GM12878 (cell line): ENCODE results near the gene ZSCAN23. TPM values are rescaled to one million over a fixed set of nuclear protein-coding genes. Genes with fewer than 3 reads are reported as not detected.

Source experiments
- ATF2 ChIP-seq: IDR thresholded peaks from 2 replicates; pipeline ENCODE4 v1.6.1; 2012; ENCODE audit warnings: low read length, inconsistent platforms
- BCL11A ChIP-seq: IDR thresholded peaks from 2 replicates; pipeline ENCODE4 v1.6.1; 2011; ENCODE audit warnings: low read depth, low read length
- BHLHE40 ChIP-seq, 2 experiments: fragments of 450-650 bp in 1 of 2; IDR thresholded peaks; 2 replicates each; pipeline ENCODE4 v1.6.1; 2011 to 2017; ENCODE audit warnings: low read depth in 2 of 2, borderline replicate concordance in 1 of 2, improper control_type of control experiment in 1 of 2, low read length in 1 of 2, mild to moderate bottlenecking in 1 of 2
- CBX5 ChIP-seq: sonication (generic); IDR thresholded peaks from 2 replicates; pipeline ENCODE4 v1.6.1; 2016; ENCODE audit warnings: low read depth, moderate library complexity, mild to moderate bottlenecking, inconsistent platforms
- CHD1 ChIP-seq: IDR thresholded peaks from 2 replicates; pipeline ENCODE4 v1.6.1; 2012; ENCODE audit warnings: low read depth, low read length, improper control_type of control experiment
- GATAD2B ChIP-seq: fragments of 450-650 bp; conservative IDR thresholded peaks from 2 replicates; pipeline ENCODE4 v1.6.1; 2017; ENCODE audit warnings: low read depth, mild to moderate bottlenecking, moderate library complexity
- IRF4 ChIP-seq: IDR thresholded peaks from 2 replicates; pipeline ENCODE4 v1.6.1; 2011; ENCODE audit warnings: low read depth, low read length
- MTA3 ChIP-seq: IDR thresholded peaks from 2 replicates; pipeline ENCODE4 v1.6.1; 2012; ENCODE audit warnings: low read length, inconsistent platforms, borderline replicate concordance
- MXI1 ChIP-seq: fragments of 150-350 bp; IDR thresholded peaks from 2 replicates; pipeline ENCODE4 v1.6.1; 2011; ENCODE audit warnings: low read depth, mild to moderate bottlenecking, inconsistent platforms, low read length, improper control_type of control experiment
- NFIC ChIP-seq: IDR thresholded peaks from 2 replicates; pipeline ENCODE4 v1.6.1; 2012; ENCODE audit warnings: low read depth, mild to moderate bottlenecking, inconsistent platforms, low read length, moderate library complexity
- RAD21 ChIP-seq: IDR thresholded peaks from 2 replicates; pipeline ENCODE4 v1.6.1; 2011; ENCODE audit warnings: mild to moderate bottlenecking, low read depth, low read length, moderate library complexity; ENCODE audit not compliant: insufficient read depth
- RAD51 ChIP-seq: fragments of 450-650 bp; IDR thresholded peaks from 2 replicates; pipeline ENCODE4 v1.6.1; 2016; ENCODE audit warnings: moderate library complexity, mild to moderate bottlenecking, inconsistent platforms
- SP1 ChIP-seq: IDR thresholded peaks from one replicate; pipeline ENCODE4 v1.6.1; 2011; ENCODE audit warnings: low read depth, low read length
- TCF3 ChIP-seq: IDR thresholded peaks from 2 replicates; pipeline ENCODE4 v1.6.1; 2012; ENCODE audit warnings: low read depth, mild to moderate bottlenecking, low read length, borderline replicate concordance; ENCODE audit not compliant: insufficient read depth
- USF2 ChIP-seq: IDR thresholded peaks from 2 replicates; pipeline ENCODE4 v1.6.1; 2011; ENCODE audit warnings: low read depth, low read length, improper control_type of control experiment, borderline replicate concordance
- ZNF592 ChIP-seq: fragments of 450-650 bp; IDR thresholded peaks from 2 replicates; pipeline ENCODE4 v1.6.1; 2017; ENCODE audit warnings: mild to moderate bottlenecking, moderate library complexity
- ZNF687 ChIP-seq: fragments of 450-650 bp; IDR thresholded peaks from 2 replicates; pipeline ENCODE4 v1.6.1; 2017; ENCODE audit warnings: mild to moderate bottlenecking, moderate library complexity
- ZZZ3 ChIP-seq: IDR thresholded peaks from 2 replicates; pipeline ENCODE4 v1.6.1; 2011; ENCODE audit warnings: low read depth; ENCODE audit not compliant: control insufficient read depth, insufficient read length
- polyA plus RNA-seq, 11 experiments: library from polyadenylated mRNA; depleted of rRNA in 4 of 11; unstranded in 6 of 11; stranded (reverse) in 5 of 11; fragments of >200 nt; fragmentation: Nextera tagmentation in 4 of 11; fragmentation: Illumina TruSeq in 1 of 11; extraction: Ambion mirVana in 4 of 11; extraction: Trizol in 1 of 11; gene quantifications; 1 replicate in 1 of 11; 2 replicates in 10 of 11; pipeline versions ENCODE4 v1.2.1 to v1.2.3, GENCODE V29; 2011 to 2016; ENCODE audit warnings: inconsistent platforms in 2 of 11, missing spikeins in 2 of 11, low read depth in 1 of 11
- total RNA-seq, 4 experiments: library from RNA; depleted of rRNA in 3 of 4; stranded (reverse); fragments of >200 nt in 3 of 4; fragmentation: Illumina TruSeq in 1 of 4; extraction: Trizol in 1 of 4; gene quantifications; 2 replicates each; pipeline versions ENCODE4 v1.2.1 to v1.2.3, GENCODE V29; 2013 to 2021

ZSCAN23 gene
- total and polyA plus RNA-seq, 10 of the 15 experiments (the other 5 are each of a cell fraction or from before 2014, with no cell fraction given), result 0.04 to 2.3 (median 0.84) TPM

GRCh38 chr6:28383235-28384142 is 59.8 kb downstream of the ZSCAN23 start (continued):
- TF ChIP-seq CBX5, result no peak
- TF ChIP-seq MTA3, result no peak
- TF ChIP-seq ZZZ3, result no peak
- peak; percentile 67; the same call in 1 of the 2 replicates for TF ChIP-seq IRF4
- TF ChIP-seq RAD21, result peak; percentile 49
- no peak; the same call in 1 of the 2 replicates for TF ChIP-seq USF2
- TF ChIP-seq ZNF687, result peak; percentile 63
- 0 out of 2 replicates have a peak, but pooled peaks have one; percentile 46 for TF ChIP-seq ZNF592
- TF ChIP-seq BHLHE40 (IDR thresholded peaks at IDR 0.05; ENCODE audit: borderline replicate concordance in 1 of 2, low read depth in 2 of 2, low read length in 1 of 2), result peak; percentile 100
- no peak for TF ChIP-seq NFIC
- TF ChIP-seq TCF3, result peak; percentile 47; the same call in 1 of the 2 replicates
- TF ChIP-seq GATAD2B, result 0 out of 2 replicates have a peak, but pooled peaks have one; percentile 46
- TF ChIP-seq MXI1, result peak; percentile 84
- TF ChIP-seq ATF2, result 0 out of 2 replicates have a peak, but pooled peaks have one; percentile 29
- TF ChIP-seq RAD51, result peak; percentile 64
- TF ChIP-seq BCL11A, result peak; percentile 51; the same call in 1 of the 2 replicates
- TF ChIP-seq SP1, result peak; percentile 43
- TF ChIP-seq CHD1, result 0 out of 2 replicates have a peak, but pooled peaks have one; percentile 44
